Activated T-cell treated with anti-CD3 and anti-CD28 coated beads, Interleukin-2, amount 50 U/mL, for 4 hours (primary cell): ENCODE data around the gene MCCC2. TPM values are rescaled to one million over a fixed set of nuclear protein-coding genes. Genes with fewer than 3 reads are reported as not detected.
"Not testable (repeated sequence)": the region's sequence is repeated elsewhere in the genome, so short reads cannot be mapped to it uniquely, and the experiment has no call there.

Source experiments
- ATAC-seq, 2 donors: fragments of 200-7000 bp; cut with Tn5 transposase; one replicate each; pipeline ENCODE4 v1.10.0; 2021
- DNase-seq: peaks from one replicate; pipeline ENCODE4 v3.0.0-alpha.2; 2020
- H3K27me3 Mint-ChIP-seq: one replicate; pipeline ENCODE4 v1.8.0; 2021; ENCODE audit warnings: low read depth, mixed read lengths
- H3K36me3 Mint-ChIP-seq: one replicate; pipeline ENCODE4 v1.8.0; 2022; ENCODE audit warnings: mixed read lengths; ENCODE audit not compliant: insufficient read depth
- H3K4me1 Mint-ChIP-seq: one replicate; pipeline ENCODE4 v1.8.0; 2021; ENCODE audit warnings: low read depth, mixed read lengths
- H3K4me3 Mint-ChIP-seq: one replicate; pipeline ENCODE4 v1.8.0; 2021; ENCODE audit warnings: mild to moderate bottlenecking, moderate library complexity, mixed read lengths
- H3K9me3 Mint-ChIP-seq: one replicate; pipeline ENCODE4 v1.8.0; 2021; ENCODE audit warnings: mixed read lengths
- total RNA-seq, 3 donors: library from RNA; stranded (reverse); gene quantifications; one replicate each; pipeline ENCODE4 v1.2.1, GENCODE V29; 2021

The MCCC2 gene
- total RNA-seq, 3 donors from 2014 or later = 44.7 to 50.1 (median 48.3) TPM

DNA sequence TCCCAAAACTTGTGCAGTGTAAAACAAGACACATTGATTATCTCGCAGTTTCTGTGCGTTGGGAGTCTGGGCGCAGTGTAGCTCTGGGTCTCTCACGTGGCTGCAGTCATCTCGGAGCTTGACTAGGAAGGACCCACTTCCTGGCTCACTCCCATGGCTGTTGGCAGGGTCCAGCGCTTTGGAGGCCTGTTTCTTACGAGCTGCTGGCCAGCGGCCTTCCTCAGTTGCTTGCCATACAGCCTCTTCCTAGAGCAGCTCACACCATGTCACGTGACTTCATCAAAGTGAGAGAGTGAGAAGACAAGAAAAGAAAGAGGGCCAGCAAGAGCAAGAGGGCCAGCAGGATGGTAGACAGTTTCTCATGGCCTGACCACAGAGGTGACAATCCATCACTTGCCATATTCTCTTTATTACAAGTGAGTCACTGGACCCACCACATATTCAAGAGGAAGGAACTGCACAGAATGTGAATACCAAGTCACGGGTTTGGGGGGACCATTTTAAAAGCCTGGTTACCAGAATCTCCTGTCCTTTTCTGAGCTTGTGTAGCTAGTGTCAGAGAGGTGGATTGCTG lies 36.2 kb downstream of the MCCC2 start:
- peaks cover 46% of the 10 kb centered on the region for H3K36me3 Mint-ChIP-seq
- no peak overlapping the region for H3K4me3 Mint-ChIP-seq

DNA sequence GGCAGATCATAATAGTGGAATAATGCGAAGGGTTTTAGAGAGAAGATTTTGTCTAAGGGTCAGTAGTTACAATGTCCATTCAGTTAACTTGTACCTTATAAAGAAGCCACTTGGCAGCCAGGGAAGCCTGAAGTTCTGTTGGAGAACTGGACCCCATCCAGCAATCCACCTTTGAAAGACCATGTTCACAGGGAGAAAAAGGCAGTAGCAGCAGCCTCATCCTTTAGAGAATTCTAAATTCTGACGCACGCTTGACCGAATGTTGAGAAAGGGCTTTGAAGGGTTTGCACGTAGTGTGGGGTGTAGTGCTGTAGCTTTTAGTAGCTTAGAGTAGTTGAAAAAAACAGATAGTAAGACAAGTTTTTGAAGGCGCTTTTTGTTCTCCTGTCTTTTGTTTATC lies 42.8 kb downstream of the MCCC2 start:
- no peaks in the 10 kb centered on the region for H3K4me1 Mint-ChIP-seq
- no peaks in the 10 kb centered on the region for H3K9me3 Mint-ChIP-seq
- H3K36me3 Mint-ChIP-seq = peaks cover 43% of the 10 kb centered on the region
- ATAC-seq (no peak), DNase-seq (no peak)
- no peaks in the 10 kb centered on the region for H3K27me3 Mint-ChIP-seq
- H3K4me3 Mint-ChIP-seq = no peak overlapping the region

More for the DNA sequence above, 36.2 kb downstream of the MCCC2 start:
- Mint-ChIP-seq H3K9me3 (no peaks in the 10 kb centered on the region), H3K4me1 (peaks cover 2% of the 10 kb centered on the region), H3K27me3 (no peaks in the 10 kb centered on the region)
- DNase-seq (no peak), ATAC-seq (no peak)

DNA sequence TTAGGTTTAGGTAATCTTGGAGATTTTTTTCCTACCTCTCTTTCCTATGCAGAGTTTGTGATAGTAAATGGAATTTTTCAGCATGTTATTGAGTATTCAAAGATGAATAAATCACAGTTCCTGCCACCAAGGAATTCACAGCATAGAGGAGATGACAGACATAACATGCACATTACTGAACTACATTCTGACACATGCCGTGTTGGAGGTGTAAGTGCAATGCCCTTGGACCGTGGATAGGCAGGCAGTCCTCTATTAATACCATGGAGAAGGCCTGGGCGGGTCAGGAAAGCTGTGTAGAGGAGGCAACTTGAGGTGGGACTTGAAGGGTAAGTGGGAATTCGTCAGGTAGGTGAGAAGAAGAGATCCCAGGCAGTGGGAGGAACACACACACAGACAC lies 43.9 kb downstream of the MCCC2 start:
- Mint-ChIP-seq H3K36me3 (peaks cover 45% of the 10 kb centered on the region), H3K4me3 (no peak overlapping the region), H3K27me3 (no peaks in the 10 kb centered on the region), H3K9me3 (no peaks in the 10 kb centered on the region), H3K4me1 (no peaks in the 10 kb centered on the region)
- ATAC-seq (no peak), DNase-seq (no peak)

DNA sequence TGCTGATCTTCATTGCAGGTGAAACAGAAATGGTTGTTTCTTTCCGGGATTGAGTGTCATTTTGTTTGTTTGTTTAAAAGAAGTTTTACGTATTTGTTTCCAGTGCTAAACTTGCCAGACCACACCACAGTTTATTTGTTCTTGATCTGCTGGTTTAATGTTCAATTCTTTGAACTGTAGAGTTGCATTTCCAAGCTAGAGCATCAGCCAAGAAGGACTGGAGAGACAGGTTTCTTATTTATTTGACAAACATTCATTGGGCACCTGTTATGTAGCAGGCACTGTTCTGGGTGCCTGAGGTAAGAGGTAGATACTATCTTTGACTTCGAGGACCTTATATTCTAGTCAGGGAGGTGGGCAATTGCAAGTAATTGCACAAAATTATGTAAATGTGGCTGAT lies 45.0 kb downstream of the MCCC2 start:
- H3K9me3 Mint-ChIP-seq = no peaks in the 10 kb centered on the region
- no peaks in the 10 kb centered on the region for H3K27me3 Mint-ChIP-seq
- H3K4me1 Mint-ChIP-seq = no peaks in the 10 kb centered on the region
- ATAC-seq (no peak), DNase-seq (no peak)
- H3K36me3 Mint-ChIP-seq = peaks cover 40% of the 10 kb centered on the region
- H3K4me3 Mint-ChIP-seq = no peak overlapping the region

GRCh38 chr5:71633255-71634155 lies 46.4 kb downstream of the MCCC2 start:
- no peak for ATAC-seq
- Mint-ChIP-seq H3K36me3 (peaks cover 44% of the 10 kb centered on the region), H3K4me3 (no peak overlapping the region), H3K9me3 (no peaks in the 10 kb centered on the region), H3K4me1 (no peaks in the 10 kb centered on the region), H3K27me3 (no peaks in the 10 kb centered on the region)
- no peak for DNase-seq

- H3K4me1 Mint-ChIP-seq = no peaks in the 10 kb centered on the region
- ATAC-seq (no peak), DNase-seq (no peak)
- H3K36me3 Mint-ChIP-seq = peaks cover 44% of the 10 kb centered on the region
- no peaks in the 10 kb centered on the region for H3K9me3 Mint-ChIP-seq
- no peaks in the 10 kb centered on the region for H3K27me3 Mint-ChIP-seq
- H3K4me3 Mint-ChIP-seq = no peak overlapping the region
Measured at GRCh38 chr5:71637133-71637532, 50.0 kb downstream of the MCCC2 start.

- peaks cover 34% of the 10 kb centered on the region for H3K36me3 Mint-ChIP-seq
- no peak overlapping the region for H3K4me3 Mint-ChIP-seq
- no peaks in the 10 kb centered on the region for H3K4me1 Mint-ChIP-seq
- no peaks in the 10 kb centered on the region for H3K27me3 Mint-ChIP-seq
- DNase-seq (no peak), ATAC-seq (no peak)
- H3K9me3 Mint-ChIP-seq = no peaks in the 10 kb centered on the region
Measured at GRCh38 chr5:71640408-71640807, 53.3 kb downstream of the MCCC2 start.

DNA sequence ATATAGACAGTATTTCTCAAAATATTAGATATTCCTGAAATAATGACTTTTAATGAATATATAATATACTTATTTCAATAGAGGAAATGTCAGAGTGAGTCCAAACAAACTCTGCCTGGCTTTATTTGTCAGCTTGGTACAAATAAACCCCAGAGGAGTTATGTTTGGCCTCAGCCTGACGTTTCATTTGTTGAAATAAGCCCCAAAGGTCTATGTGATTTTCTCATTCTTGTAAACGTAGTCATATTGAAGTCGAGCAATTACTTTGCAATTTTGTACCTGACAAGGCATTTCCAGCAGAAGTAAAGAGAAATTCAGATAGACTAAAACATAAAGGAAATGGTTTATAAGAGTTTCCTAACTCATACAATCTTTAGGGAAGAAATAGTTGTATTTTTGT lies 57.9 kb downstream of the MCCC2 start:
- no peak for ATAC-seq

GRCh38 chr5:71650940-71651339 lies 63.8 kb downstream of the MCCC2 start:
- peak in 1 of 2 donors; percentile 40 for ATAC-seq
- H3K9me3 Mint-ChIP-seq, DNase-seq, H3K27me3 Mint-ChIP-seq, H3K4me3 Mint-ChIP-seq: not testable (repeated sequence)
- Mint-ChIP-seq H3K36me3 (peaks cover 50% of the 10 kb centered on the region), H3K4me1 (peaks cover 14% of the 10 kb centered on the region)

More for the DNA sequence above, 57.9 kb downstream of the MCCC2 start:
- H3K36me3 Mint-ChIP-seq = peaks cover 49% of the 10 kb centered on the region
- H3K4me3 Mint-ChIP-seq = no peak overlapping the region
- no peaks in the 10 kb centered on the region for H3K9me3 Mint-ChIP-seq
- H3K4me1 Mint-ChIP-seq = peaks cover 2% of the 10 kb centered on the region
- no peaks in the 10 kb centered on the region for H3K27me3 Mint-ChIP-seq
- no peak for DNase-seq

- no peak for DNase-seq
- Mint-ChIP-seq H3K36me3 (peaks cover 48% of the 10 kb centered on the region), H3K9me3 (no peaks in the 10 kb centered on the region), H3K27me3 (no peaks in the 10 kb centered on the region), H3K4me1 (peaks cover 14% of the 10 kb centered on the region), H3K4me3 (no peak overlapping the region)
- peak; percentile 53 to 74 for ATAC-seq
Measured at GRCh38 chr5:71651579-71651978, 64.4 kb downstream of the MCCC2 start.

DNA sequence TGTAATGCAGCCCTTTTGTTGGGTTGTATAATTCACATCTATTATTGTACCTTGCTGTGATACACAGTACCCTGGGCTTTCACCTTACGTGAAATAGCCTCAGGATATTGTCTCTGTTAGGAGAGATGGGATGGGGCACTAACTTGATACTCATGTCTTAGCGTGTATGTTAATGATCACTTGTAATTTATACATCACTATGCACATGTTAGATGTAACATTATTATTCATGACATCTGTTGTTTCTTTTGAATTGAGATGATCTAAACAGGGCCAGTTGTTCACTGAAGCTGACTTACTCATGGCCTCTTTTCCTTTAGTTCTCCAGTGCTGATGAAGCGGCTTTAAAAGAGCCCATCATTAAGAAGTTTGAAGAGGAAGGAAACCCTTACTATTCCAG lies 65.2 kb downstream of the MCCC2 start:
- H3K4me3 Mint-ChIP-seq = no peak overlapping the region
- no peaks in the 10 kb centered on the region for H3K27me3 Mint-ChIP-seq
- H3K9me3 Mint-ChIP-seq = no peaks in the 10 kb centered on the region
- DNase-seq (no peak), ATAC-seq (no peak)
- H3K4me1 Mint-ChIP-seq = peaks cover 14% of the 10 kb centered on the region
- H3K36me3 Mint-ChIP-seq = peaks cover 46% of the 10 kb centered on the region

- no peak overlapping the region for H3K4me3 Mint-ChIP-seq
- DNase-seq (no peak), ATAC-seq (no peak)
- H3K27me3 Mint-ChIP-seq = no peaks in the 10 kb centered on the region
- peaks cover 50% of the 10 kb centered on the region for H3K36me3 Mint-ChIP-seq
- H3K9me3 Mint-ChIP-seq = no peaks in the 10 kb centered on the region
- H3K4me1 Mint-ChIP-seq = peaks cover 14% of the 10 kb centered on the region
Measured at GRCh38 chr5:71652803-71653543, 65.8 kb downstream of the MCCC2 start.

DNA sequence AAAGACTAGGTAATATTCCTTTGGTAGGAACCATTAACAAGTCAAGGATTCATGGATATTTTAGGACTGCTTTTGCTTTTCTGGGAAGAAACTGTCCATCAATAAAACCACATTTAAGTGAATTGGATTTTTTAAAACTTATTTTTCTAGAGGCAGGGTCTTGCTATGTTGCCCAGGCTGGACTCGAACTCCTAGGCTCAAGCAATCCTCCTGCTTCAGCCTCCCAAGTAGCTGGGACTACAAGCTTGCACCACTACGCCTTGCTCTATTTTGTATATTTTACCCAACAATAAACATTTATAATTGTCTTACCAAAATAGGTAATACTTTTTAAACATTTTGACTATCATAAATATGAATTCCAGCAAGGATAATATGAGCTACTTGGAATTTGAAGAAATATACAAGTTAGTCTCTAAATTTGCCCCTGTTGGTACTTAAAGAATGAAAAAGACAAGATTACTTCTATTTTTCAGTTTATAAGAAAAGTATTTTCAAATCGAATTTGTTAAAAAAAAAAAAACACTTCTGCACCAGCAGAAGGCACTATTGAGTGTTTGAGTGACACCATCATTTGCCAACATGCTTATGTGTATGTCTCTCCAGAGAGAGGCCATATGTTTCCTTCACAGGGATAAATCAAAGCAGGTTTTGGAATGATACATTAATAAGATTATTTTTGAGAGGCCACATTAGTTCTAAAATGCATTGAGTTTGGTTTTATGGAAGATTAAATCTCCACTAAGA lies 71.9 kb downstream of the MCCC2 start:
- Mint-ChIP-seq H3K4me1 (no peaks in the 10 kb centered on the region), H3K4me3 (no peak overlapping the region), H3K36me3 (peaks cover 27% of the 10 kb centered on the region), H3K27me3 (no peaks in the 10 kb centered on the region), H3K9me3 (no peaks in the 10 kb centered on the region)
- ATAC-seq (no peak), DNase-seq (no peak)

DNA sequence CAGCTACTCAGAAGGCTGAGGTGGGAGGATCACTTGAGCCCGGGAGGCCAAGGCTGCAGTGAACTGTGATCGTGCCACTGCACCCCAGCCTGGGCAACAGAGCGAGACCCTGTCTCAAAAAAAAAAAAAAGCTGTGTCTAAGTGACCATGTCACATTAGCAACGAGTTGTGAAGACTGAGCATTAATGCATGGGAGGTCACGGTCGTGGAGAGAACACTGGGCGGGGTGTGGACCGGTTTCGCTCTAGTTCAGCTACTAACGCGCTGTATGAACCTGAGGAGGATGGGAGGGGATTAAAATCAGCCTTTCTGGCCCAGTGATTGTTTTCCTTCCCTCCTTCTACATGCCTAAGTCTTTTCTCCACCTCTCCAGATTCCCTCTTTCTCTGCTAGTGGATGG lies 75.2 kb downstream of the MCCC2 start:
- no peaks in the 10 kb centered on the region for H3K4me1 Mint-ChIP-seq
- ATAC-seq (no peak), DNase-seq (no peak)
- H3K36me3 Mint-ChIP-seq = peaks cover 12% of the 10 kb centered on the region
- no peaks in the 10 kb centered on the region for H3K27me3 Mint-ChIP-seq
- no peak overlapping the region for H3K4me3 Mint-ChIP-seq
- no peaks in the 10 kb centered on the region for H3K9me3 Mint-ChIP-seq
